ENCODE results near the gene COL16A1. TPM values are rescaled to one million over a fixed set of nuclear protein-coding genes. Genes with fewer than 3 reads are reported as not detected.

COL16A1 gene
- total RNA-seq, 1 donor from 2014 or later = 121 TPM

DNA sequence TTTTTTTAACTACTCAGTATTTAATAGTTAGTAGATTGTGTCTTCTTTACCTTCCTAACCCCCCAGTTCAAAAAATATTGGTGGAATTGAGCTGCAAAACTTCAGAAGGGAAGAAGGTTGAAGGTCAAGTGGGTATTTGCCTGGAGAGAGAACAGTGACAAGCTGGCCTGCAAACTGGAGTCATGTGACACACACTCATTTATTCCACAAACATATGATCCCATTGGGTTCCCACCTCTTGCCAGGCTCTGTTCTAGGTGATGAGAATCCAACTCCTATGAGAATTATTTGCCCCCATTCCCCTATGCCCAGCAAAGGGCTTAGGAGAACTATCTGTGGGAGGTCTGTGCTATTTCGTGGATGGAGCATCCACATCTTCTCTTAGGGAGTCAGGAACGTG, 55.6 kb downstream of the COL16A1 start:
- no peak for FAIRE-seq

GRCh38 chr1:31647106-31647505, 56.7 kb downstream of the COL16A1 start:
- H3K27me3 ChIP-seq (ENCODE audit: control insufficient read depth, insufficient read depth, low read length) = no peaks in the 10 kb centered on the region
- H3K36me3 ChIP-seq (ENCODE audit: control insufficient read depth, insufficient read depth, low read length) = no peaks in the 10 kb centered on the region
- FAIRE-seq = no peak
- no peak for DNase-seq (ENCODE audit: low read depth)
- TF ChIP-seq CTCF (IDR thresholded peaks at IDR 0.05; ENCODE audit: insufficient read depth, low read length, severe bottlenecking) = no peak
- no peak overlapping the region for H3K4me3 ChIP-seq (ENCODE audit: low read depth, low read length)

More for the DNA sequence above, 55.6 kb downstream of the COL16A1 start:
- no peak for TF ChIP-seq CTCF (IDR thresholded peaks at IDR 0.05; ENCODE audit: insufficient read depth, low read length, severe bottlenecking)
- Histone ChIP-seq H3K4me3 (ENCODE audit: low read depth, low read length) (no peak overlapping the region), H3K27me3 (ENCODE audit: control insufficient read depth, insufficient read depth, low read length) (no peaks in the 10 kb centered on the region), H3K36me3 (ENCODE audit: control insufficient read depth, insufficient read depth, low read length) (peaks cover 2% of the 10 kb centered on the region)
- DNase-seq (ENCODE audit: low read depth) = no peak

GRCh38 chr1:31646259-31646960, 57.4 kb downstream of the COL16A1 start:
- DNase-seq (ENCODE audit: low read depth) (no peak), FAIRE-seq (no peak)
- Histone ChIP-seq H3K4me3 (ENCODE audit: low read depth, low read length) (no peak overlapping the region), H3K27me3 (ENCODE audit: control insufficient read depth, insufficient read depth, low read length) (no peaks in the 10 kb centered on the region), H3K36me3 (ENCODE audit: control insufficient read depth, insufficient read depth, low read length) (no peaks in the 10 kb centered on the region)
- no peak for TF ChIP-seq CTCF (IDR thresholded peaks at IDR 0.05; ENCODE audit: insufficient read depth, low read length, severe bottlenecking)

GRCh38 chr1:31645274-31645568, 58.6 kb downstream of the COL16A1 start:
- no peaks in the 10 kb centered on the region for H3K27me3 ChIP-seq (ENCODE audit: control insufficient read depth, insufficient read depth, low read length)
- H3K4me3 ChIP-seq (ENCODE audit: low read depth, low read length) = peak overlapping the region; percentile 54
- FAIRE-seq (no peak), DNase-seq (ENCODE audit: low read depth) (no peak)
- no peaks in the 10 kb centered on the region for H3K36me3 ChIP-seq (ENCODE audit: control insufficient read depth, insufficient read depth, low read length)
- TF ChIP-seq CTCF (IDR thresholded peaks at IDR 0.05; ENCODE audit: insufficient read depth, low read length, severe bottlenecking) = no peak

- peak; percentile 94 for DNase-seq (ENCODE audit: low read depth)
- no peak for TF ChIP-seq CTCF (IDR thresholded peaks at IDR 0.05; ENCODE audit: insufficient read depth, low read length, severe bottlenecking)
- Histone ChIP-seq H3K36me3 (ENCODE audit: control insufficient read depth, insufficient read depth, low read length) (no peaks in the 10 kb centered on the region), H3K4me3 (ENCODE audit: low read depth, low read length) (peak within 1 kb of the TSS; percentile 54), H3K27me3 (ENCODE audit: control insufficient read depth, insufficient read depth, low read length) (no peaks in the 10 kb centered on the region)
- FAIRE-seq = peak; percentile 76
Observed at GRCh38 chr1:31644560-31645273, 59.1 kb downstream of the COL16A1 start, which contains the start of gene PEF1. TSS of gene PEF1 (minus strand) at chr1:31644876. CDS start at chr1:31644864, 12 bp downstream.
